ENCODE measurements around the gene ENAH.

DNA sequence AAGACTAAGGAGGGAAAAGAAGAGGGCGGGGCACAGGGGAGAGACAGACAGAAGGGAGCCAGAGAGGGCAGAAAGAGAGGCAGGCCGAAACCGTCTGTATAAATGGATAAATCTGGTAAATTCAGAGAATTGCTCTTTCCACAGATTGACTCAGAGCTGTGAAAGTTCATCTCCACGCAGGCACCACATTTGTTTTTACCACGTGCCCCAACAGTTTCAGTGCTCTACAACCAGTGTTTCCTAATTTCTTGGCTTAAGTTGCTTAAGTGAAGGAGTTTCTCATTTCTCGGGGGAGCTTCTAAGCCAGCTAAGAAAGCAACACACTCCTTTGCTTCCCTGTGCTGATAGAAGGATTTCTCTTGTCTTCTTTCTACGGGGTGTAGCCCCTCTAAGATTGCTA lies 87.1 kb downstream of the ENAH start:
- TF ChIP-seq REST (IDR thresholded peaks at IDR 0.05; ENCODE audit: unreplicated experiment): no peak
- no peak for TF ChIP-seq POLR2AphosphoS5 (IDR thresholded peaks at IDR 0.05; ENCODE audit: low read depth)
- TF ChIP-seq, protein P1, sequence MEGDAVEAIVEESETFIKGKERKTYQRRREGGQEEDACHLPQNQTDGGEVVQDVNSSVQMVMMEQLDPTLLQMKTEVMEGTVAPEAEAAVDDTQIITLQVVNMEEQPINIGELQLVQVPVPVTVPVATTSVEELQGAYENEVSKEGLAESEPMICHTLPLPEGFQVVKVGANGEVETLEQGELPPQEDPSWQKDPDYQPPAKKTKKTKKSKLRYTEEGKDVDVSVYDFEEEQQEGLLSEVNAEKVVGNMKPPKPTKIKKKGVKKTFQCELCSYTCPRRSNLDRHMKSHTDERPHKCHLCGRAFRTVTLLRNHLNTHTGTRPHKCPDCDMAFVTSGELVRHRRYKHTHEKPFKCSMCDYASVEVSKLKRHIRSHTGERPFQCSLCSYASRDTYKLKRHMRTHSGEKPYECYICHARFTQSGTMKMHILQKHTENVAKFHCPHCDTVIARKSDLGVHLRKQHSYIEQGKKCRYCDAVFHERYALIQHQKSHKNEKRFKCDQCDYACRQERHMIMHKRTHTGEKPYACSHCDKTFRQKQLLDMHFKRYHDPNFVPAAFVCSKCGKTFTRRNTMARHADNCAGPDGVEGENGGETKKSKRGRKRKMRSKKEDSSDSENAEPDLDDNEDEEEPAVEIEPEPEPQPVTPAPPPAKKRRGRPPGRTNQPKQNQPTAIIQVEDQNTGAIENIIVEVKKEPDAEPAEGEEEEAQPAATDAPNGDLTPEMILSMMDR (conservative IDR thresholded peaks at IDR 0.05; ENCODE audit: low read depth in 2 of 2): no peak
- TF ChIP-seq EZH2 (IDR thresholded peaks at IDR 0.05; ENCODE audit: low read depth, unreplicated experiment): no peak
- TF ChIP-seq CREB1 (CRISPR knock-in tag; IDR thresholded peaks at IDR 0.05; ENCODE audit: low read depth): no peak
- no peak for TF ChIP-seq EZH2phosphoT487 (IDR thresholded peaks at IDR 0.05; ENCODE audit: unreplicated experiment)
- TF ChIP-seq ZNF114 (CRISPR knock-in tag; IDR thresholded peaks at IDR 0.05): no peak
